Bronchial epithelial cell (primary cell): Measurements from ENCODE around the gene GAS2. TPM values are rescaled to one million over a fixed set of nuclear protein-coding genes. Genes with fewer than 3 reads are reported as not detected.

Source experiments
- DNase-seq: peaks from one replicate; pipeline ENCODE4 v3.0.0-alpha.2; 2010; ENCODE audit warnings: low read depth
- FAIRE-seq: peaks from 2 replicates; lab custom pipeline; 2011; peaks lifted over from hg19 to GRCh38; lab: Jason Lieb, UNC
- H3K27me3 ChIP-seq: 2 replicates; pipeline ENCODE4 v1.5.1; 2011; ENCODE audit warnings: low read length; ENCODE audit not compliant: control insufficient read depth, insufficient read depth
- H3K36me3 ChIP-seq: 2 replicates; pipeline ENCODE4 v1.5.1; 2011; ENCODE audit warnings: low read length; ENCODE audit not compliant: control insufficient read depth, insufficient read depth
- H3K4me3 ChIP-seq: 2 replicates; pipeline ENCODE4 v1.5.1; 2011; ENCODE audit warnings: mild to moderate bottlenecking, low read depth, low read length, control low read depth
- CTCF ChIP-seq: IDR thresholded peaks from 2 replicates; pipeline ENCODE4 v1.5.1; 2011; ENCODE audit warnings: mild to moderate bottlenecking, moderate library complexity, low read length, control low read depth, inconsistent platforms; ENCODE audit not compliant: insufficient read depth, severe bottlenecking
- total RNA-seq: library from RNA; depleted of rRNA; stranded (reverse); fragments of >200 nt; gene quantifications from 2 replicates; pipeline ENCODE4 v1.2.1, GENCODE V29; 2014

The GAS2 gene
- total RNA-seq, 1 donor from 2014 or later: 1.1 TPM

GRCh38 chr11:22732588-22732987 is 66.2 kb downstream of the GAS2 start:
- H3K4me3 ChIP-seq: no peak overlapping the region
- DNase-seq: no peak
- no peaks in the 10 kb centered on the region for H3K27me3 ChIP-seq
- H3K36me3 ChIP-seq: no peaks in the 10 kb centered on the region
- TF ChIP-seq CTCF: no peak
- FAIRE-seq: no peak

GRCh38 chr11:22733475-22734248 is 67.3 kb downstream of the GAS2 start:
- no peaks in the 10 kb centered on the region for H3K27me3 ChIP-seq
- no peak for TF ChIP-seq CTCF
- no peak overlapping the region for H3K4me3 ChIP-seq
- no peak for DNase-seq
- H3K36me3 ChIP-seq: no peaks in the 10 kb centered on the region
- FAIRE-seq: no peak

- TF ChIP-seq CTCF: no peak
- H3K27me3 ChIP-seq: no peaks in the 10 kb centered on the region
- DNase-seq (peak; percentile 53), FAIRE-seq (no peak)
- H3K36me3 ChIP-seq: no peaks in the 10 kb centered on the region
- no peak overlapping the region for H3K4me3 ChIP-seq
Measured at GRCh38 chr11:22734628-22735345, 68.4 kb downstream of the GAS2 start.

GRCh38 chr11:22742157-22742613 is 75.8 kb downstream of the GAS2 start:
- DNase-seq (no peak), FAIRE-seq (no peak)
- TF ChIP-seq CTCF: no peak
- Histone ChIP-seq H3K4me3 (no peak overlapping the region), H3K36me3 (no peaks in the 10 kb centered on the region), H3K27me3 (no peaks in the 10 kb centered on the region)

- DNase-seq (no peak), FAIRE-seq (no peak)
- no peaks in the 10 kb centered on the region for H3K27me3 ChIP-seq
- no peaks in the 10 kb centered on the region for H3K36me3 ChIP-seq
- H3K4me3 ChIP-seq: no peak overlapping the region
- TF ChIP-seq CTCF: no peak
Measured at GRCh38 chr11:22749536-22749935, 83.1 kb downstream of the GAS2 start.
